ENCODE measurements around the gene ITGA4. TPM values are rescaled to one million over a fixed set of nuclear protein-coding genes. Genes with fewer than 3 reads are reported as not detected.

ITGA4 gene
- polyA plus RNA-seq, 1 donor (not counting 4 experiments of a cell fraction or from before 2014, with no cell fraction given): 4.7 TPM

DNA sequence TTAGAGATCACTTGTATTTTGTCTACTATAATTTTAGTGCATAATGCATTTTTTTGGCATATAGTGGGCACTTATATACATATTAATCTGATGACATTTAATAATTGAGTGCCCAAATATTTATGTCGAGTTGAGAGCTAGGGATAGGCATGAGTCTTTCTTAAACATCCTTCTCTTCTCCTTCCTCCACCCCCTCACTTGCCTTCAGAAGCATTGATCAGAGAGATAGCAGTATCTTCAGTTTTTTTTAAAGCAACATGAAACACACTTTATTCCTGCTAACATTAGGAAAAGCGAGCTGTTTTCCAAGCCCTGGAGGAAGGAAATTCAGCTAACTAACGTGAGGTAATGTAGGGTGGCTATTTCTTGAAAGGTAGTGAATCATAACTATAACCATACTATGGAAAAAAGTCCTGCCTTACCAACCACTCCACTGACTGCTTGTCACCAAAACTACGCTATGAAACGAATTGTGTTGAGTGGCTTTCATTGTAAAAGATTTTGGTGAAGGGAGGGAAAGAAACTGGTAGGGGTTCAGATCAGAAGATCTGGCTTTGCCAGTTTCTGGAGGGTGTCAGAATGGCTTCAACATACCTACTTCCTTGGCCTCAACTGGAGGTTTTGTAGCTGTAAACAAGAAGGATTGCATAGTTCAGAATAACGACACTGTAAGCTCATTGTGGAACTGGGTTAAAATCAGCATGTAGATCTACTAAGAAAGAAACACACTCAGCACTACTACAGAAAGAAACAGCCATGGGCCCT is 2.3 kb upstream of the ITGA4 start:
- no peaks in the 10 kb centered on the region for H3K9me3 ChIP-seq (ENCODE audit: control insufficient read depth, low read depth, low read length)
- DNase-seq (ENCODE audit: low read depth, low spot score) (no peak), FAIRE-seq (no peak)
- no peak overlapping the region for H3K4me2 ChIP-seq (ENCODE audit: control insufficient read depth, extremely low read depth, insufficient read depth, low read depth, low read length)
- H4K20me1 ChIP-seq (ENCODE audit: control insufficient read depth, extremely low read depth, insufficient read depth, low read length): no peaks in the 10 kb centered on the region
- H3K4me3 ChIP-seq (ENCODE audit: control insufficient read depth in 2 of 3, extremely low read depth in 1 of 3, insufficient read depth in 2 of 3, low read depth in 1 of 3, low read length in 3 of 3): no peak overlapping the region
- H2AFZ ChIP-seq (ENCODE audit: control insufficient read depth, low read length): no peak overlapping the region
- H3K27ac ChIP-seq (ENCODE audit: control insufficient read depth, insufficient read depth, low read length): no peak overlapping the region
- H3K36me3 ChIP-seq (ENCODE audit: control insufficient read depth in 2 of 2, extremely low read depth in 1 of 2, insufficient read depth in 2 of 2, low read length in 2 of 2): no peaks in the 10 kb centered on the region
- H3K27me3 ChIP-seq (ENCODE audit: control insufficient read depth, extremely low read depth, insufficient read depth, low read length): peaks cover 3% of the 10 kb centered on the region
- H3K4me1 ChIP-seq (ENCODE audit: control insufficient read depth, extremely low read depth, insufficient read depth, low read length): peaks cover 11% of the 10 kb centered on the region
- H3K9me1 ChIP-seq (ENCODE audit: control insufficient read depth, extremely low read depth, insufficient read depth, low read length): no peaks in the 10 kb centered on the region
- H3K79me2 ChIP-seq (ENCODE audit: control insufficient read depth, insufficient read depth, low read length): no peaks in the 10 kb centered on the region
- TF ChIP-seq, protein P1, sequence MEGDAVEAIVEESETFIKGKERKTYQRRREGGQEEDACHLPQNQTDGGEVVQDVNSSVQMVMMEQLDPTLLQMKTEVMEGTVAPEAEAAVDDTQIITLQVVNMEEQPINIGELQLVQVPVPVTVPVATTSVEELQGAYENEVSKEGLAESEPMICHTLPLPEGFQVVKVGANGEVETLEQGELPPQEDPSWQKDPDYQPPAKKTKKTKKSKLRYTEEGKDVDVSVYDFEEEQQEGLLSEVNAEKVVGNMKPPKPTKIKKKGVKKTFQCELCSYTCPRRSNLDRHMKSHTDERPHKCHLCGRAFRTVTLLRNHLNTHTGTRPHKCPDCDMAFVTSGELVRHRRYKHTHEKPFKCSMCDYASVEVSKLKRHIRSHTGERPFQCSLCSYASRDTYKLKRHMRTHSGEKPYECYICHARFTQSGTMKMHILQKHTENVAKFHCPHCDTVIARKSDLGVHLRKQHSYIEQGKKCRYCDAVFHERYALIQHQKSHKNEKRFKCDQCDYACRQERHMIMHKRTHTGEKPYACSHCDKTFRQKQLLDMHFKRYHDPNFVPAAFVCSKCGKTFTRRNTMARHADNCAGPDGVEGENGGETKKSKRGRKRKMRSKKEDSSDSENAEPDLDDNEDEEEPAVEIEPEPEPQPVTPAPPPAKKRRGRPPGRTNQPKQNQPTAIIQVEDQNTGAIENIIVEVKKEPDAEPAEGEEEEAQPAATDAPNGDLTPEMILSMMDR (optimal IDR thresholded peaks at IDR 0.05 in 1 of 3, IDR thresholded peaks at IDR 0.05 in 1 of 3, conservative IDR thresholded peaks at IDR 0.05 in 1 of 3; ENCODE audit: extremely low read depth in 1 of 3, insufficient read depth in 2 of 3, low read length in 3 of 3): no peak
- no peak for TF ChIP-seq EZH2 (IDR thresholded peaks at IDR 0.05; ENCODE audit: low read length)
- H3K9ac ChIP-seq (ENCODE audit: control insufficient read depth, extremely low read depth, insufficient read depth, low read length): no peak overlapping the region
- dilution Hi-C loops (cut with MboI; ENCODE audit: extremely low pct_ligation_motif_present, low sequenced_read_pairs): no loop called here

DNA sequence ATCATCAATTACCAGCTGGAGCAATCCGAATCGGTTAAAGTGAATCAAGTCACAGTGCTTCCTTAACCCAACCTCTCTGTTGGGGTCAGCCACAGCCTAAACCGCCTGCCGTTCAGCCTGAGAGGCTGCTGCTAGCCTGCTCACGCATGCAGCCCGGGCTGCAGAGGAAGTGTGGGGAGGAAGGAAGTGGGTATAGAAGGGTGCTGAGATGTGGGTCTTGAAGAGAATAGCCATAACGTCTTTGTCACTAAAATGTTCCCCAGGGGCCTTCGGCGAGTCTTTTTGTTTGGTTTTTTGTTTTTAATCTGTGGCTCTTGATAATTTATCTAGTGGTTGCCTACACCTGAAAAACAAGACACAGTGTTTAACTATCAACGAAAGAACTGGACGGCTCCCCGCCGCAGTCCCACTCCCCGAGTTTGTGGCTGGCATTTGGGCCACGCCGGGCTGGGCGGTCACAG is 496 bp upstream of the ITGA4 start:
- no peak for FAIRE-seq

More for the DNA sequence above, 496 bp upstream of the ITGA4 start:
- Histone ChIP-seq H3K4me2 (ENCODE audit: control insufficient read depth, extremely low read depth, insufficient read depth, low read depth, low read length) (peak overlapping the region; percentile 90), H3K9me1 (ENCODE audit: control insufficient read depth, extremely low read depth, insufficient read depth, low read length) (no peaks in the 10 kb centered on the region), H3K27ac (ENCODE audit: control insufficient read depth, insufficient read depth, low read length) (no peak overlapping the region), H3K36me3 (ENCODE audit: control insufficient read depth in 2 of 2, extremely low read depth in 1 of 2, insufficient read depth in 2 of 2, low read length in 2 of 2) (no peaks in the 10 kb centered on the region), H3K9me3 (ENCODE audit: control insufficient read depth, low read depth, low read length) (no peaks in the 10 kb centered on the region), H4K20me1 (ENCODE audit: control insufficient read depth, extremely low read depth, insufficient read depth, low read length) (no peaks in the 10 kb centered on the region), H3K4me1 (ENCODE audit: control insufficient read depth, extremely low read depth, insufficient read depth, low read length) (peaks cover 11% of the 10 kb centered on the region), H3K79me2 (ENCODE audit: control insufficient read depth, insufficient read depth, low read length) (no peaks in the 10 kb centered on the region), H3K4me3 (ENCODE audit: control insufficient read depth in 2 of 3, extremely low read depth in 1 of 3, insufficient read depth in 2 of 3, low read depth in 1 of 3, low read length in 3 of 3) (peak overlapping the region; percentile 59 to 75 (median 75)), H2AFZ (ENCODE audit: control insufficient read depth, low read length) (peak overlapping the region; percentile 92), H3K9ac (ENCODE audit: control insufficient read depth, extremely low read depth, insufficient read depth, low read length) (peak overlapping the region; percentile 67), H3K27me3 (ENCODE audit: control insufficient read depth, extremely low read depth, insufficient read depth, low read length) (peaks cover 3% of the 10 kb centered on the region)
- TF ChIP-seq EZH2 (IDR thresholded peaks at IDR 0.05; ENCODE audit: low read length): no peak
- TF ChIP-seq, protein P1 (optimal IDR thresholded peaks at IDR 0.05 in 1 of 3, IDR thresholded peaks at IDR 0.05 in 1 of 3, conservative IDR thresholded peaks at IDR 0.05 in 1 of 3; ENCODE audit: extremely low read depth in 1 of 3, insufficient read depth in 2 of 3, low read length in 3 of 3): no peak
- no peak for DNase-seq (ENCODE audit: low read depth, low spot score)
- dilution Hi-C loops (cut with MboI; ENCODE audit: extremely low pct_ligation_motif_present, low sequenced_read_pairs): no loop called here

All from keratinocyte (primary cell).